Ovary (tissue), 3 donors: ENCODE measurements around the gene C7.

Experiments used
- POLR2A ChIP-seq: fragments of 450-650 bp; IDR thresholded peaks from one replicate; pipeline ENCODE4 v1.6.1; 2017; ENCODE audit warnings: antibody characterized with exemption, mild to moderate bottlenecking, moderate library complexity
- TF ChIP-seq, protein P1 (sequence below), 3 donors: fragments of 450-650 bp in 2 of 3; fragments of 200-600 bp in 1 of 3; IDR thresholded peaks; one replicate each; pipeline versions ENCODE4 v1.5.1 to v1.8.0; 2016 to 2022; ENCODE audit warnings: antibody characterized with exemption in 3 of 3, mild to moderate bottlenecking in 1 of 3
- donor health status: DM: no; HTN: no; CAD: no.

DNA sequence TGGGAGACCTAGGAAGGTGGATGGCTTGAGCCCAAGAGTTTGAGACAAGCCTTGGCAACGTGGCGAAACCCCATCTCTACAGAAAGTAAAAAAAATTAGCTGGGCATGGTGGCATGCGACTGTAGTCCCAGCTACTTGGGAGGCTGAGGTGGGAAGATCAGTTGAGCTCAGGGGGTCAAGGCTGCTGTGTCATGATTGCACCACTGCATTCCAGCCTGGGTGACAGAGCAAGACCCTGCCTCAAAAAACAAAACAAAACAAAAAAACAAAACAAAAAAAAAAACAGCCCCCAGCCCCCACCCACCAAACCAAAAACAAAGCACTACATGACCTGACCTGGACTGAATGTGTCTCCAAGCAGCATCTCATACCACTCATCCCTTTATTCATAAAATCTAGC is 33.3 kb upstream of the C7 start:
- TF ChIP-seq POLR2A: no peak
- TF ChIP-seq, protein P1, sequence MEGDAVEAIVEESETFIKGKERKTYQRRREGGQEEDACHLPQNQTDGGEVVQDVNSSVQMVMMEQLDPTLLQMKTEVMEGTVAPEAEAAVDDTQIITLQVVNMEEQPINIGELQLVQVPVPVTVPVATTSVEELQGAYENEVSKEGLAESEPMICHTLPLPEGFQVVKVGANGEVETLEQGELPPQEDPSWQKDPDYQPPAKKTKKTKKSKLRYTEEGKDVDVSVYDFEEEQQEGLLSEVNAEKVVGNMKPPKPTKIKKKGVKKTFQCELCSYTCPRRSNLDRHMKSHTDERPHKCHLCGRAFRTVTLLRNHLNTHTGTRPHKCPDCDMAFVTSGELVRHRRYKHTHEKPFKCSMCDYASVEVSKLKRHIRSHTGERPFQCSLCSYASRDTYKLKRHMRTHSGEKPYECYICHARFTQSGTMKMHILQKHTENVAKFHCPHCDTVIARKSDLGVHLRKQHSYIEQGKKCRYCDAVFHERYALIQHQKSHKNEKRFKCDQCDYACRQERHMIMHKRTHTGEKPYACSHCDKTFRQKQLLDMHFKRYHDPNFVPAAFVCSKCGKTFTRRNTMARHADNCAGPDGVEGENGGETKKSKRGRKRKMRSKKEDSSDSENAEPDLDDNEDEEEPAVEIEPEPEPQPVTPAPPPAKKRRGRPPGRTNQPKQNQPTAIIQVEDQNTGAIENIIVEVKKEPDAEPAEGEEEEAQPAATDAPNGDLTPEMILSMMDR (IDR thresholded peaks at IDR 0.05): no peak
